HG02840 (cell line): ENCODE measurements around the gene PIK3C2G.
"Not testable (repeated sequence)": the region's sequence is repeated elsewhere in the genome, so short reads cannot be mapped to it uniquely, and the experiment has no call there.

ENCODE experiments used
- ATAC-seq: cut with Tn5 transposase; IDR thresholded peaks from one replicate; pipeline ENCODE4 v1.9.1; 2021; ENCODE audit warnings: mild to moderate bottlenecking, moderate library complexity, moderate number of reproducible peaks; ENCODE audit not compliant: unreplicated experiment, low FRiP score

PIK3C2G gene

DNA sequence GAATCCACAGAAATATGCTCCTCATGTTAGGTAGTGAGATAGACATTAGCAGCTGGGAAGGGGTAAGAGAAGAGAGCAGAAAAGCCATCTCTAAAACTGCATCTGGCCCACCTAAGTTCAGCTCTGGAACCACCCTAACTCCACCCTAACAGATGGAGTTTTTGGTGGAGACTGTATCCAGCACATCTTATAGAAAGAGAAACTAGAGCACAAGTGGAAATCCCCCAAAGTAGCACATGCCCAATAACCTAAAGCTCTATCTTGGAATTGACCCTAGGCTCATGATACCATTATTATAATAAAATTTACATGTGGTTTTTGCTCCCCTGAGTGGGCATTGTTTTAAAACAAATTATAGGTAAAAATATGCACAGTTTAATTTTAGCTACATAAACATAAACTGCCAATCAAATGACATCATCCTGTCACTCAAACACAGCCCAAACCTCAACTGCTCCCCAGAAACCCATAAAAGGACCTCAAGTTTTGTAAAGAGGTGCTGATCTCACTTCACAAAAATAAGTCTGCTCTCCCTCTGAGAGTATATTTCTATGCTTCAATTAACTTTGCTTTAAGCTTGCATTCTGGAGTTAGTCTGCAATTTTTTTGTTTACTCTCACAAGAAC lies 206.4 kb downstream of the PIK3C2G start:
- no peak for ATAC-seq

DNA sequence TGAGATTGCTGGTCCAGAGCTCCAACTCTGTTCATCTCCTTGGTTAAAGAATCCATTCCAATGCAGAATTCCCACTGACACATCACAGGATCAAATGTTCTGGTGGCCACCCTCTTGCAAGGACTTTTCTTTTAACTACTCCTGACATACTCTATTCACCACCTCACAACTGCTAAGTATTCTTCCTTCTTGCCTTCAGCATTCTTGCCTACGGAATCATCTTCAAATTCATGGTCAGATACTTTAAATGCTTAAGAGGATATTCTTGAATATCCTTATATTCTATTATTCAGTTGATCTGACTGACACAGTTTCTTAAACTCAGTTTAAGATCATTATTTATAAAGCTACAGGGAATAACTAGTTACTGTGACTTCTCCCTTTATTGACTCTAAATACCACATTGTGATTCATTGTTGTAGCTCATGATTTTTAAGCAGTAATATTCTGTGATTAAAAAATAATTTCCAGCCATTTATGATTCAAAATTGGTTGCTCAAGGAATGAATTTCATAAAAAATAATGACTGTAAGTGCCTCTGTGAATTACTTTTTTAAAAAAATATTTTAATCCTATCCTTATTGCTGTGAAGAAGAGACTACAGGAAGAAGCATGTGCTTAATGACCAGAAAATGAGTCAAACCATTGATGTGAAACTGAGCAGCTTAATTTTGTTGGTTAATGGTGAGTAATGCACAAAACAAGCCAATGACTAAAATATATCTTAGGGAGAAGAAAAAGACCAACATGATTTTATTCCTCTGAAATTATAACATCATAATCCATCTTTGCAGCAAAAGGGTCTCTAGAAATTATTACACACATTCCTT lies 207.1 kb downstream of the PIK3C2G start:
- no peak for ATAC-seq

DNA sequence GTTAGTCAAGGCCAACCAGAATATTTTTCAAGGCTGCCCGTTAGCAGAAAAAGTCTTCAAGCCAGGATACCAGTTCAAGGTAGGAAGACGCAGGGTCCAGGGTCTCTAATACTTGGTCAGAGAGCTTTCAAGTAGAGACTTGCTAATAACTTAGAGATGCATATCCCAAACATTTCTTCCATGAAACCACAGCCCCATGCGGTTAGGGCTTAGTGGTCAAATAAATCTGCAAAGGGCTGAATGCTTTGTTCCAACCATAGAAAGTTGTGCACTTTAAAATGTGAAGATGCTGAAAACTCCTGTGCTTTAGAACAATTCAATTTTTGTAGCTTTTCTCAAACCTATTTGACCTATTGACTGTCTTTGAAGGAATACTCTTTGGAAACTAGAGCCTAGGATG lies 208.9 kb downstream of the PIK3C2G start:
- no peak for ATAC-seq

DNA sequence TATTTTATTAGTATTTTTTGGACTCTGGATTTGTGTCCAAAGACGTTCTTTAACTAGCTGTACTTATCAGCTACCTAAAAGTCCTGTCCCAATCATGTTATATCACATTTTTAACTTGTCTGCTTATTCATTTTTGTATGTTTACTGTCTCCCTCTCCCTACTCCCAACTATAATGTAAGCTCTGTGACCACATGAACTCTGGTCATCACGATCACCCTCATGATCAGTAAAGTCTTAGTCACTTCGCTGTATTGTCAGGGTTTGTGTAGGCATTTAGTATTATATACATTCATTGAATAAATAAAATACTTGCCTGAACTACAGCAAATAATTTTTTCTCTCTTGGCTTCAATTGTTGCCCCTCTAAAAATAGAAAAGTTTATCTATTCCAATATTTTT lies 211.0 kb downstream of the PIK3C2G start:
- ATAC-seq = no peak

DNA sequence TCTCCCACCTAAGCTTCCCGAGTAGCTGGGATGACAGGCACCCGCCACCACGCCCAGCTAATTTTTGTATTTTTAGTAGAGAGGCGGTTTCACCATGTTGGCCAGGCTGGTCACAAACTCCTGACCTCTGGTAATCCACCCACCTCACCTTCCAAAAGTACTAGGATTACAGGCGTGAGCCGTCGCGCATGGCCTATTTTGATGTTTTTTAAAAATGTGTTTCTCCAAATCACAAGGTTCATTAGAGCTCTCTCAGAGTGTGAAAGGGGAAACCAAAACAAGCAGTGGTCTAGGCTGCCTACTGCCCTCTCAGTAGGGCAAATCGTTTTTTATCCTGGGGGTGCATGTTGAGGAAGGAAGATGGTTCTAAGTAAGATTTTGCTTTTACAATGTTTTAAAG lies 211.5 kb downstream of the PIK3C2G start:
- ATAC-seq = no peak

DNA sequence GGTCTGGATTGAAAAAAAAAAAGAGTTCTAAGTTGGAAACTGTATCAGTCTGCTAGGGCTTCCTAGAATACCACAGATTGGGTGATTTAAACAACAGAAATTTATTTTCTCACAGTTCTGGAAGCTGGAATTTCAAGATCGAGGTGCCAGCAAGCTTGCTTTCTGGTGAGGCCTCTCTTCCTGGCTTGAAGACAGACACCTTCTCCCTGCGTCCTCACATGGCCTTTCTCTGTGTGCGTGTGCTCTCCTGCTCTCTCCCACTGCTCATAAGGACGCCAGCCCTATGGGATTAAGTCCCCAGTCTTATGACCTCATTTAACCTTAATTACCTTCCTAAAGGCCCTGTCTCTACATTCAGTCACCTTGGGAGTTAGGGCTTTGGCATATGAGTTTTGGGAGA lies 215.5 kb downstream of the PIK3C2G start:
- ATAC-seq = no peak

DNA sequence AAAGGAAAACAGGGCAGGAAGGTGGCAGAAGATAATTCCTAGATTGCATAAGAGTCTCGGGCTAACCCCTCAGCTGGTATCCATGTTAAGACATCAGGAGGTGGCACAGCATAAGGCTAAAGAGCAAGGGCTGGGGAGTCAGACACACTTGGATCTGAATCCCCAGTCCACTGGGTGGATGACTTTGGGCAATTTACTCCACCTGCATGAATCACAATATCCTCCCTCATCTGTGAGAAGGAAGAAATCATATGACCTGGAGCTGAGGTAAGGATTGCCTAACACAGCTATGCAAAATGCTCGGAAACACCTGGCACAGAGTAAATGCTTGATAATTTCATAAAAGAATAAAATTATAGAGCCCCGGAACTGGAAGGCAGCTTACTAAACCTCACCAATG lies 217.9 kb downstream of the PIK3C2G start:
- ATAC-seq = no peak

DNA sequence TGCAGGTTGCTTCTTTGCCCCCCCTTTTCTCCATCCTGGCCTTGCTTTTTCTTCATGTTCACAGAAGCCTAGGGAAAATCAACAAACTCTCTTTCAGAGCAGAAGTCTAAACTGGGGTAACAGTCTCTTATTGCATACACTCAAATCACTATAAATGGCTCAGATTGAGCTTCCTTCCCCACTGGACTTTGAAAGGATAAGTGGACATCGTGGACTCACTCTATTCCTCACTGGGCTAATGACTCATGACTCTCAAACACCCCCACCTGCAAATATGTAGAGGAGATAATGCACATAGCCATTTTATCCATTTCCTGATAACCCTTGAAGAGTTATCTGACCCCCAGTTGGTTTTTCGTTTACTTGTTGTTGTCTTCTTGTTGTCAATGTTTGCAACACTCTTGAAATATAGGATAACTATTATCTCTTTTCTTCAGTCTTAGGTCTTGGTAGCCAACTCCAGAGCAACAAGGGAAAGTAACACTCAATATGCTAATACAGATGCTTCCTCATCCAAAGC lies 221.3 kb downstream of the PIK3C2G start:
- no peak for ATAC-seq

DNA sequence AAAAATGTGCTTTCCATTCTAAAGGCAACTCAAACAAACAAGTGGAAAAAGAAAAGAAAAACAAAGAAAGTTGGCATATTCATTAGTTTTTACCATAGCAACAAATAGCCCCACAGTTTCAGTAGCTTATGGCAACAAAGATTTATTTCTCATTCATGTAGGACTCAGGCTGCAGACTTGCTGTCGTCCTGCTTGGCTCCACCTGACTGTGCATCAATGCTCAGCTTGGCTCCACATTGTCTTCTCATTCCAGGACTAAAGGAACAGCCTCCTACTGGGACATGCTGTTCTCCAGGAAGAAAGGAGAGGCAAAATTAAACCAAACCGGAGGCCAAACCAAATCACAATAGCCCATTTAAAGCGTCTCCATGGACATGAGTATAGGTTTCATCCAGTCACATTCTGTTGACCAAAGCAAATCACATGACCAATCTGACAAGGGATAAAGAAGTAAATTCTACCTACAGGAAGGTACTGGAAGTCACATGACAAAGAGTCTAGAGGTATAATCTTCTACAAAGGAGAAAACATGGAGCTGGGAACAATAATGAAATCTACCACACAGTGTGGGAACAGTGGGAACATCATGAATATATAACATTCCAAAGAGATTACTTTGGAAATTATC lies 222.5 kb downstream of the PIK3C2G start:
- ATAC-seq = no peak

DNA sequence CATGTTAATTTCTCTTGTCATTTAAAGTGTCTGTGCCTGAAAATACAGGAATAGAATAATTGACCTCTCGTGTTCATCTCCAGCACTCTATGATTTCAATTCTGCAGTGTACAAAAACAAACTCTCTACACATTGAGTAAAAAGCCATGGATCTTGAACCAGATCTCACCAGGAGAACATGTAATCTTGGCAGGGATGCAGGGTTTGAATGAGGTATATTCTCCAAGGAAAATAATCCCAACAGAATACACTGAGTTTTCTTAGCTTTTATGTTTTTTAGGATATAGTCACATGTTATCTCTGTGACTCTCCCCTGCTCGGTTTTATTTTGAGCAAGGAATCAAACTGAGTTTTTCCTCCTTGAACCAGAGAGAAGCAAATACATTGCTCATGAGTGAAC lies 224.7 kb downstream of the PIK3C2G start:
- ATAC-seq = no peak

DNA sequence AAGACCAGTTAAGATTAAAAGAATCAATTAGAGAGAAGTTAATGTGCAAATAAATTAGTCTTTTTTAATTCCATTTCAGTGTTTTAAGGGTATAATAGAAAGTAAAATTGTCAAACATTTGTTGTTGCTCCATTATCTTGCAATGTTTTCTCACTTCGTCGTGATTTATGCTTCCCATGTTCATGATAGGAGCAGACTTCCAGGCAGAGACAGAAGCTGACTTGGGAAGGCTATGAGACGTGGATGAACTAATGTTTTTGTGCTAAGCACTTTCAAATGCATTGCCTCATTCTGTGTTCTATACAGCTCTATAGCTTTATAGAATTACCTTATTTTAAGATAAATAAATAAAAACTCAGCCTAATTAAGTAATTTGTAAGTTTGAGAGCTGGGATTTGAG lies 226.2 kb downstream of the PIK3C2G start:
- ATAC-seq = no peak

DNA sequence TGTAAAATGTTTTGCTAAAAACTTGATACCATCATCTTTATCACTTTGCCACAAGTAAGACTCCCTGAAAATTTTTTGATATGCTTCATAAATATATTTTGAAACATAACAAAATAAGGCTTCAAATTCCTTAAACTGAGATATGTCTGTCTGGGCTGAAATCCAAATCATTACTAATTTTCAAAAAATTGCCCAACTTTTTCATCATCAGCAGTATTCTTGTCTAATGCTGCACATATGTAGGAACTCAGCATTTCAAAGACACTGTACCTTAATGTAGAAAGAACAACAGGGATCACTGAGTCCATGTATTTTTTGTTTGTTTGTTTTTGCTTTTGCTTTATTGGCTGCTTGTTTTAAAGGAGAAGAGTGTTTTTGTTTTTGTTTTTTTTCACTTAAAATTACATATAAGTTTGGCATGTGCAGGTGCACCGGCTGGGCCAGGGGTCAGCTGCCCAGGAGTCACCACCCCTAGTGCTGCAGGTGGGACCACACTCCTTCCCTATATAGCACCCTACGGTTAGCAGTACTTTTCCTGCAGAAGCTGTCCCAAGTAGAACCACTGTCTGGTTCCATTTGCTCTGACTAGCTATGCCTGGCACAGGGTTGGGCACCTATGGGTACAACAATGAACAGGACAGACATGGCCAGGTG lies 231.2 kb downstream of the PIK3C2G start:
- no peak for ATAC-seq

DNA sequence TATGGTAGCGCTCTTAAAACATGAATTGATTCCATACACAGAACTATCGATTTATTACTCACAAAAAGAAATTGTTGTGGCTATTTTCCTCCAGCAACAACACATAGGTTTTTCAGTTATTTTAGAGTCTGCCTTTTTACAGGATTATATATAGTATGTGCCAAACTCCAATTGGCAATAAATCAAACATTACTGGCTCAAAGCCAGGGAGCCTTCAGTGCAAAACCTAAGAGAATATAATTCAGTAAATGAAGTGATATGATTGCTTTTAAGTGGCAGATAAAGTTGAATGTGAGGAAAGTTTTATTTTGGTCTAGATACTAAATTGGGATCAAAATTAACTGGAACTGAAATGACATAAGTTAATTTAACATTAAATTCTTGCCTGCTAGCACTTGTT lies 234.8 kb downstream of the PIK3C2G start:
- ATAC-seq = no peak

DNA sequence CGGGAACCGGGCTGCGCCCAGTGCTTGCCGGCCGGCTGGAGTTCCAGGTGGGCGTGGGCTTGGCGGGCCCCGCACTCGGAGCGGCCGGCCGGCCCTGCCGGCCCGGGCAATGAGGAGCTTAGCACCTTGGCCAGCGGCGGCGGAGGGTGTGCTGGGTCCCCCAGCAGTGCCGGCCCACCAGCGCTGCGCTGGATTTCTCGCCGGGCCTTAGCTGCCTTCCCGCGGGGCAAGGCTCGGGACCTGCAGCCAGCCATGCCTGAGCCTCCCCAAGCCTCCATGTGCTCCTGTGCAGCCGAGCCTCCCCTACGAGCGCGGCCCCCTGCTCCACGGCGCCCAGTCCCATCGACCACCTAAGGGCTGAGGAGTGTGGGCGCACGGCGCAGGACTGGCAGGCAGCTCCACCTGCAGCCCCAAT lies 238.8 kb downstream of the PIK3C2G start:
- ATAC-seq = not testable (repeated sequence)

DNA sequence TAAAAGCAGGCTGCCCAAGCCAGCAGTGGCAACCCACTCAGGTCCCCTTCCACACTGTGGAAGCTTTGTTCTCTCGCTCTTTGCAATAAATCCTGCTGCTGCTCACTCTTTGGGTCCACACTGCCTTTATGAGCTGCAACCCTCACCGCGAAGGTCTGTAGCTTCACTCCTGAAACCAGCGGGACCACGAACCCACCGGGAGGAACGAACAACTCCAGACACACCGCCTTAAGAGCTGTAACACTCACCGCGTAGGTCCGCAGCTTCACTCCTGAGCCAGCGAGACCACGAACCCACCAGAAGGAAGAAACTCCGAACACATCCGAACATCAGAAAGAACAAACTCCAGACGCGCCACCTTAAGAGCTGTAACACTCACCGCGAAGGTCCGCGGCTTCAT lies 239.4 kb downstream of the PIK3C2G start:
- ATAC-seq = not testable (repeated sequence)

DNA sequence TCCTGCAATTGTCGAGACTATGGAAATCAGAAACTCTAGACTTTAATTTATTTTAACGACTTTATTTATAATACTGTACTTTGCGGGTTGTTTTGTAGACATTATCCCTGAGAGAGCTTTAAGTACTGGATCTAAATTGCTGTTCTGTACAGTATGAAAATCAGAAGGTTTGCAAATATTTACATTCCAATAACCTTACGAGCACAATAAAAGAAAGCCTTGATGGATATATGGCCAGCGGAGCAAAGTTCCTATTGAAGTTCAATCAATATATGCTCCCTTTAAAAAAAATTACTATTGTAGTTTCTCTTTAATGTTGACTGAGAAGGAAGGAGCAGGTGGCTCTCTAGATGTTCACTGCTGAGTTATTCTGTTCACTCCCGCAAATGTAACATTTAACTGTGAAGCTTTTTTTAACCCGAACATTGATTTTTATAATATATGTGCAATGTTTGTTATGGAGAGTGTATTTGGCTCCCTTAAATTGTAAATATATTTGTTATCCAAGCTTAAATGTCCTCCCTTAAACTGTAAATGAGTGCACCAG lies 241.2 kb downstream of the PIK3C2G start:
- ATAC-seq = no peak

DNA sequence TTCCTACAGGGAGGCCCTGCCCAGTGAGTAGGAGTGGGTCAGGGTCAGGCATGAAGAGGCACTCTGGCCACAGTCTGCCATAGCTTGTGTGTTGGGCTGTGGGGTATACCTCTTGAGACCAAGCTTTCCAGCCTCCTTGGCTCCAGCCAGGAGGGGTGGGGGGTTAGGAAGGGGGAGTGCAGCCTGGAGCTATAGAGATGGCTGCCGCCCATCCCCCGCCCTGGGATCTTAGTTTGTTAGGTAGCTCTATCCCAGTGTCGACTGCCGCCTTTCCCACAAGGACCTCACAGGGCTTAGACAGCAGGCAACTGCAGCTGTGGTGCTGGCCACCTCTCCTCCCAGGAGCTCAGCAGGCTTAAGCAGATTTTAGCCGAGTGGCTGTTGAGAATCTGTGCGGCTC lies 260.1 kb downstream of the PIK3C2G start:
- ATAC-seq = no peak

DNA sequence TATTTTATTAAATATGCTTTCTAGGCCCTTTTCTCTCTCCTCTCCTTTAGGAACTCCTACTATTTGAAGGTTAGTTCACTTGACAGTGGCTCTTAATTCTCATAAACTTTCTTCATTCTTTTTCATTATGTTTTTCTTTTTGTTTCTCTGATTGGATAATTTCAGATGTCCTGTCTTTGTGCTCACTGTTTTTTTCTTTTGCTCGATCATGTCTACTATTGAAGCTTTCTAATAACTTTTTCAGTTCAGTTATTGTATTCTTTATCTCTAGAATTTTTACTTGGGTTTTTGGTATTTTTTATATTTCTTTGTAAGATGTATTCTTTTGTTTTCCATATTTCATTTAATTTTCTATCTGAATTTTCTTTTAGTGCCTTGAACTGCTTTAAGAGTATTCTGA lies 261.5 kb downstream of the PIK3C2G start:
- ATAC-seq = no peak

DNA sequence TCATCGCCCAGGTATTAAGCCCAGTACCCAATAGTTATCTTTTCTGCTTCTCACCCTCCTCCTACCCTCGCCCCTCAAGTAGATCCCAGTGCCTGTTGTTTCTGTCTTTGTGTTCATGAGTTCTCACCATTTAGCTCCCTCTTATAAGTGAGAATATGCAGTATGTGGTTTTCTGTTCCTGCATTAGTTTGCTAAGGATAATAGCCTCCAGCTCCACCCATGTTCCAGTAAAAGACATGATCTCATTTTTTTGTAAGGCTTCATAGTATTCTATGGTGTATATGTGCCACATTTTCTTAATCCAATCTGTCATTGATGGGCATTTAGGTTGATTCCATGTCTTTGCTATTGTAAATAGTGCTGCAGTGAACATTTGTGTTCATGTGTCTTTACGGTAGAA lies 281.2 kb downstream of the PIK3C2G start:
- not testable (repeated sequence) for ATAC-seq

DNA sequence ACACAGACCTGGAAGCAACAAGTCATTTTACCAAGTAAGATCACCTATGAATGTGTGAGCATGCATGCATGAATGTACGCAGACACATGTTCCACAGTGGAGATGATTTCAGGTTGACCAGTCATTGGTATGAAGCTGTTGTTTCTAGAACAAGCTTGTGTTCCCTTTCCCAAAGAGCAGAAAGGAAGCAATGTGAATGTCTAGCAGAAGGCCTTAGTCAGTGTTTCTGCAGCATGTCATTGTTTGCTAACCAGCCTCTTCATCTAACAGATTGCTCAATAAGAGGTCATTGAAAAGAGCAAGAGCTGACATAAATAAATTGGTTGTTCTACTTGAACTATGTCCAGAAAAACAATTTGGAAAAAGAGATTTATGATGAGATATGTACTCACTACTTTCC lies 285.1 kb downstream of the PIK3C2G start:
- ATAC-seq = no peak

DNA sequence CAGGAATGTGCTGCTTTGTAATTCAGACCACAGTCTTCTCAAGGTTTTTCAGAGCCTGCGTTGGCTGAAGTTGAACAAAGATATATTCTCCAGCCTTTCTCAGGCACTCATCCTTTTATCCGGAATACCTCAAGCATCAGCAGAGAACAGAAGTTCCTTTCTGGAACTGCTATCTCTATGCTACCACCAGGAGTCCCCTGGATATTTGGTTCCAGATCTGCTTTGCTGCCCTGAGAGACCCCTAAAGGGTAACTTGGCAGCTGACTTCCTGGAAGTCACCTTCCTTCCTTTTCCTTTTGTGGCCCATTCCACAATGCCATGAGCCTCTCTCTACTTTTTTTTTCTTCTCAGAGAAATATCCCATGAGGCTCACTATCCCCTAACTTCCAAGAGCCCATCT lies 288.3 kb downstream of the PIK3C2G start:
- ATAC-seq = no peak
